SK-N-SH (cell line): ENCODE measurements around the gene PKN1. TPM values are rescaled to one million over a fixed set of nuclear protein-coding genes. Genes with fewer than 3 reads are reported as not detected.

Experiments used
- CTCF ChIA-PET: fragments of 300-600, 350-600 bp; formaldehyde crosslinking; extraction: SDS; loops from one replicate; lab custom pipeline; 2021; lab: Yijun Ruan, JAX
- POLR2A ChIA-PET: fragments of 350-600 bp; sonication (Branson Sonifier 250); formaldehyde crosslinking; extraction: SDS; loops from one replicate; lab custom pipeline; 2020; ENCODE audit warnings: antibody characterized with exemption, inconsistent platforms; lab: Yijun Ruan, JAX
- DNase-seq: peaks from one replicate; pipeline ENCODE4 v3.0.0; 2012
- H2AFZ ChIP-seq: fragments of 200-600 bp; sonication (generic); 2 replicates; pipeline ENCODE4 v1.8.1; 2016; ENCODE audit warnings: antibody characterized with exemption, mild to moderate bottlenecking, low read depth
- H3F3A ChIP-seq: fragments of 200-600 bp; sonication (generic); replicated peaks from 2 replicates; pipeline ENCODE3; 2016; ENCODE audit warnings: antibody characterized with exemption, mild to moderate bottlenecking; ENCODE audit not compliant: insufficient read depth
- H3K27ac ChIP-seq, 2 experiments: fragments of 200-500 bp in 1 of 2; fragments of 200-600 bp in 1 of 2; sonication (Bioruptor generic) in 1 of 2; sonication (generic), shearing (Covaris generic) in 1 of 2; 2 replicates each; pipeline versions ENCODE4 v1.5.1 to v1.6.1; 2014 to 2016; ENCODE audit warnings: low read depth in 2 of 2, inconsistent platforms in 1 of 2, low read length in 1 of 2, mild to moderate bottlenecking in 1 of 2, mixed read lengths in 1 of 2
- H3K27me3 ChIP-seq: fragments of 200-600 bp; sonication (generic), shearing (Covaris generic); 2 replicates; pipeline ENCODE4 v1.6.1; 2016; ENCODE audit warnings: mixed run types; ENCODE audit not compliant: insufficient read depth
- H3K36me3 ChIP-seq, 2 experiments: fragments of 200-500 bp in 1 of 2; fragments of 200-600 bp in 1 of 2; sonication (Bioruptor generic) in 1 of 2; sonication (generic) in 1 of 2; replicated peaks in 1 of 2; 2 replicates each; pipeline versions ENCODE3 to v1.5.1; 2014 to 2016; ENCODE audit warnings: low read length in 1 of 2, mild to moderate bottlenecking in 1 of 2; ENCODE audit not compliant: insufficient read depth in 2 of 2, control insufficient read depth in 1 of 2
- H3K4me1 ChIP-seq, 2 experiments: fragments of 200-500 bp in 1 of 2; fragments of 200-600 bp in 1 of 2; sonication (Bioruptor generic) in 1 of 2; sonication (generic), shearing (Covaris generic) in 1 of 2; 2 replicates each; pipeline versions ENCODE4 v1.5.1 to v1.6.1; 2014 to 2016; ENCODE audit warnings: low read depth in 1 of 2, low read length in 1 of 2, mixed run types in 1 of 2; ENCODE audit not compliant: insufficient read depth in 2 of 2, control insufficient read depth in 1 of 2
- H3K4me2 ChIP-seq: fragments of 200-600 bp; sonication (generic), shearing (Covaris generic); 2 replicates; pipeline ENCODE4 v1.6.1; 2017; ENCODE audit warnings: mixed run types
- H3K4me3 ChIP-seq, 2 experiments: fragments of 200-500 bp in 1 of 2; fragments of 200-600 bp in 1 of 2; sonication (Bioruptor generic) in 1 of 2; sonication (generic), shearing (Covaris generic) in 1 of 2; 2 replicates each; pipeline versions ENCODE4 v1.5.1 to v1.8.1; 2014 to 2016; ENCODE audit warnings: low read depth in 2 of 2, inconsistent platforms in 1 of 2, low read length in 1 of 2, mild to moderate bottlenecking in 1 of 2, mixed read lengths in 1 of 2, moderate library complexity in 1 of 2
- H3K79me2 ChIP-seq: fragments of 200-600 bp; sonication (generic); 2 replicates; pipeline ENCODE4 v1.8.1; 2017; ENCODE audit warnings: mild to moderate bottlenecking; ENCODE audit not compliant: insufficient read depth
- H3K9ac ChIP-seq: fragments of 200-600 bp; sonication (generic); 2 replicates; pipeline ENCODE4 v1.6.1; 2017; ENCODE audit warnings: mixed run types
- H3K9me2 ChIP-seq: fragments of 200-600 bp; sonication (generic); 2 replicates; pipeline ENCODE4 v1.6.1; 2017; ENCODE audit warnings: mixed run types
- H3K9me3 ChIP-seq: fragments of 200-600 bp; sonication (generic); 2 replicates; pipeline ENCODE4 v1.6.1; 2017; ENCODE audit warnings: mixed run types, mild to moderate bottlenecking, moderate library complexity
- H4K20me1 ChIP-seq: fragments of 200-600 bp; sonication (generic); 2 replicates; pipeline ENCODE4 v1.6.1; 2017; ENCODE audit warnings: mild to moderate bottlenecking, mixed run types; ENCODE audit not compliant: insufficient read depth
- EZH2phosphoT487 ChIP-seq: fragments of 200-600 bp; sonication (generic); IDR thresholded peaks from 2 replicates; pipeline ENCODE4 v1.6.1; 2017; ENCODE audit warnings: low read depth, mixed run types, mild to moderate bottlenecking, antibody characterized with exemption, moderate library complexity, borderline replicate concordance
- FOXM1 ChIP-seq: IDR thresholded peaks from 2 replicates; pipeline ENCODE4 v1.4.0; 2012; ENCODE audit warnings: low read depth, mild to moderate bottlenecking
- MEF2A ChIP-seq: IDR thresholded peaks from 2 replicates; pipeline ENCODE4 v1.4.0; 2012; ENCODE audit warnings: low read depth, borderline replicate concordance
- NRF1 ChIP-seq: IDR thresholded peaks from 2 replicates; pipeline ENCODE4 v1.6.1; 2012; ENCODE audit warnings: low read depth, mild to moderate bottlenecking, low read length
- POLR2AphosphoS5 ChIP-seq: IDR thresholded peaks from 2 replicates; pipeline ENCODE4 v1.6.1; 2012; ENCODE audit warnings: low read depth, low read length
- RCOR1 ChIP-seq: fragments of 150-350 bp; IDR thresholded peaks from 2 replicates; pipeline ENCODE4 v1.6.1; 2017; ENCODE audit warnings: antibody characterized with exemption, low read length
- REST ChIP-seq: IDR thresholded peaks from 2 replicates; pipeline ENCODE4 v1.6.1; 2012; ENCODE audit warnings: mild to moderate bottlenecking, low read depth, low read length, moderate library complexity
- RFX5 ChIP-seq: IDR thresholded peaks from 2 replicates; pipeline ENCODE4 v1.6.1; 2012; ENCODE audit warnings: mild to moderate bottlenecking, improper control_type of control experiment, low read length
- RXRA ChIP-seq: IDR thresholded peaks from 2 replicates; pipeline ENCODE4 v1.4.0; 2012; ENCODE audit warnings: low read depth, mild to moderate bottlenecking, borderline replicate concordance
- TEAD4 ChIP-seq: IDR thresholded peaks from 2 replicates; pipeline ENCODE4 v1.4.0; 2012; ENCODE audit warnings: mild to moderate bottlenecking, borderline replicate concordance; ENCODE audit not compliant: insufficient read depth
- WGBS: methylation state at CpG from one replicate; pipeline ENCODE4 v1.1.6; 2017; ENCODE audit warnings: low lambda C conversion rate; 5-methylcytosine and 5-hydroxymethylcytosine counted together
- polyA plus RNA-seq, 3 experiments: library from polyadenylated mRNA; depleted of rRNA; stranded (reverse); fragments of >200 nt; gene quantifications; 2 replicates each; pipeline ENCODE4 v1.2.3, GENCODE V29; 2012

Gene PKN1
- polyA plus RNA-seq, 1 of the 3 experiments (the other 2 are of a cell fraction), result 99.6 TPM

GRCh38 chr19:14425696-14426138 is 7.4 kb upstream of the PKN1 start (continued):
- TF ChIP-seq REST (no peak), FOXM1 (no peak), RFX5 (no peak), NRF1 (no peak), RCOR1 (no peak)
- TF ChIP-seq, all 33 proteins: peak for 0

- ChIA-PET POLR2A (no interaction called here), CTCF (no interaction called here)
- no peaks in the 10 kb centered on the region for H3K36me3 ChIP-seq
These were observed 5.6 kb upstream of the PKN1 start for GRCh38 chr19:14427461-14427860.

More at GRCh38 chr19:14427461-14427860, 5.6 kb upstream of the PKN1 start:
- Histone ChIP-seq H3K27ac (no peak overlapping the region), H3K4me1 (no peaks in the 10 kb centered on the region), H2AFZ (no peak overlapping the region), H3K4me2 (no peak overlapping the region), H3K9me3 (no peaks in the 10 kb centered on the region), H3K27me3 (no peaks in the 10 kb centered on the region), H3K9ac (no peak overlapping the region), H3K9me2 (no peaks in the 10 kb centered on the region), H3F3A (no peaks in the 10 kb centered on the region)
- TF ChIP-seq POLR2AphosphoS5 (no peak), MEF2A (no peak), REST (no peak), EZH2phosphoT487 (no peak), TEAD4 (no peak), RXRA (no peak), RFX5 (no peak)
- TF ChIP-seq, all 33 proteins: peak for 0
- no peak overlapping the region for H3K4me3 ChIP-seq
- no peak for DNase-seq
- H3K79me2 ChIP-seq, result peaks cover 4% of the 10 kb centered on the region
- 63% methylated on average over 2 of the region's 2 CpGs for WGBS
- H4K20me1 ChIP-seq, result no peaks in the 10 kb centered on the region
